GM23248 (cell line): Measurements from ENCODE around the gene PCSK5. TPM values are rescaled to one million over a fixed set of nuclear protein-coding genes. Genes with fewer than 3 reads are reported as not detected.

Experiments used
- DNase-seq: peaks from one replicate; pipeline ENCODE4 v3.0.0-alpha.2; 2015
- H2AFZ ChIP-seq: fragments of 200-600 bp; sonication (generic); 2 replicates; pipeline ENCODE4 v1.6.1; 2016; ENCODE audit warnings: antibody characterized with exemption
- H3F3A ChIP-seq: fragments of 200-600 bp; sonication (generic); 2 replicates; pipeline ENCODE4 v1.6.1; 2016; ENCODE audit warnings: mild to moderate bottlenecking, antibody characterized with exemption, mixed run types; ENCODE audit not compliant: insufficient read depth
- H3K27ac ChIP-seq: fragments of 200-600 bp; sonication (generic); 2 replicates; pipeline ENCODE4 v1.5.1; 2016; ENCODE audit warnings: mild to moderate bottlenecking
- H3K27me3 ChIP-seq: fragments of 200-600 bp; sonication (generic); replicated peaks from 2 replicates; pipeline ENCODE4 v1.6.1; 2016; ENCODE audit warnings: mild to moderate bottlenecking; ENCODE audit not compliant: insufficient read depth
- H3K36me3 ChIP-seq: fragments of 200-600 bp; sonication (generic); 2 replicates; pipeline ENCODE4 v1.6.1; 2016; ENCODE audit warnings: low read depth, mild to moderate bottlenecking
- H3K4me1 ChIP-seq: fragments of 200-600 bp; sonication (generic); 2 replicates; pipeline ENCODE4 v1.6.1; 2016; ENCODE audit warnings: mild to moderate bottlenecking; ENCODE audit not compliant: insufficient read depth
- H3K4me2 ChIP-seq: fragments of 200-600 bp; sonication (generic); one replicate; pipeline ENCODE4 v1.6.1; 2016; ENCODE audit warnings: mild to moderate bottlenecking; ENCODE audit not compliant: unreplicated experiment
- H3K4me3 ChIP-seq: fragments of 200-600 bp; sonication (generic); 2 replicates; pipeline ENCODE4 v1.5.1; 2016; ENCODE audit warnings: mild to moderate bottlenecking
- H3K79me2 ChIP-seq: fragments of 200-600 bp; sonication (generic); 2 replicates; pipeline ENCODE4 v1.6.1; 2016; ENCODE audit warnings: mild to moderate bottlenecking; ENCODE audit not compliant: insufficient read depth
- H3K9ac ChIP-seq: fragments of 200-600 bp; sonication (generic); 2 replicates; pipeline ENCODE4 v1.6.1; 2016; ENCODE audit warnings: mild to moderate bottlenecking
- H3K9me2 ChIP-seq: fragments of 200-600 bp; sonication (generic); 2 replicates; pipeline ENCODE4 v1.6.1; 2016; ENCODE audit warnings: mixed run types, mild to moderate bottlenecking, moderate library complexity; ENCODE audit not compliant: insufficient read depth
- H3K9me3 ChIP-seq: fragments of 200-600 bp; sonication (generic); one replicate; pipeline ENCODE4 v1.6.1; 2017; ENCODE audit warnings: low read depth
- H4K20me1 ChIP-seq: fragments of 200-600 bp; sonication (generic); 2 replicates; pipeline ENCODE4 v1.6.0; 2016; ENCODE audit not compliant: insufficient read depth
- EZH2 ChIP-seq: fragments of 200-600 bp; sonication (generic); IDR thresholded peaks from 2 replicates; pipeline ENCODE4 v1.6.1; 2018; ENCODE audit warnings: antibody characterized with exemption, mild to moderate bottlenecking; ENCODE audit not compliant: insufficient read depth, poor library complexity, severe bottlenecking
- EZH2phosphoT487 ChIP-seq: fragments of 200-600 bp; sonication (generic); IDR thresholded peaks from 2 replicates; pipeline ENCODE4 v1.6.1; 2018; ENCODE audit warnings: antibody characterized with exemption, moderate library complexity, mild to moderate bottlenecking, low read depth; ENCODE audit not compliant: insufficient read depth
- WGBS, 2 experiments: methylation state at CpG; one replicate each; pipeline ENCODE4 v1.1.6; 2015 to 2017; ENCODE audit warnings: low lambda C conversion rate in 2 of 2, low coverage in 1 of 2; ENCODE audit errors: missing lambda C conversion rate in 2 of 2; 5-methylcytosine and 5-hydroxymethylcytosine counted together
- in situ Hi-C: fragments of 300-500 bp; cut with MboI; formaldehyde crosslinking; loops from 2 replicates; pipeline ENCODE4 v1.15.0; 2020
- polyA plus RNA-seq: library from polyadenylated mRNA; unstranded; fragments of >200 nt; fragmentation: Nextera tagmentation; extraction: Ambion mirVana; gene quantifications from 2 replicates; pipeline ENCODE4 v1.2.1, GENCODE V29; 2016
- total RNA-seq: library from RNA; depleted of rRNA; stranded (reverse); fragments of >200 nt; shearing (Covaris generic); gene quantifications from 2 replicates; pipeline ENCODE4 v1.2.3, GENCODE V29; 2014

The PCSK5 gene
- total and polyA plus RNA-seq, 2 experiments from 2014 or later, result 2.3 to 3.9 TPM

DNA sequence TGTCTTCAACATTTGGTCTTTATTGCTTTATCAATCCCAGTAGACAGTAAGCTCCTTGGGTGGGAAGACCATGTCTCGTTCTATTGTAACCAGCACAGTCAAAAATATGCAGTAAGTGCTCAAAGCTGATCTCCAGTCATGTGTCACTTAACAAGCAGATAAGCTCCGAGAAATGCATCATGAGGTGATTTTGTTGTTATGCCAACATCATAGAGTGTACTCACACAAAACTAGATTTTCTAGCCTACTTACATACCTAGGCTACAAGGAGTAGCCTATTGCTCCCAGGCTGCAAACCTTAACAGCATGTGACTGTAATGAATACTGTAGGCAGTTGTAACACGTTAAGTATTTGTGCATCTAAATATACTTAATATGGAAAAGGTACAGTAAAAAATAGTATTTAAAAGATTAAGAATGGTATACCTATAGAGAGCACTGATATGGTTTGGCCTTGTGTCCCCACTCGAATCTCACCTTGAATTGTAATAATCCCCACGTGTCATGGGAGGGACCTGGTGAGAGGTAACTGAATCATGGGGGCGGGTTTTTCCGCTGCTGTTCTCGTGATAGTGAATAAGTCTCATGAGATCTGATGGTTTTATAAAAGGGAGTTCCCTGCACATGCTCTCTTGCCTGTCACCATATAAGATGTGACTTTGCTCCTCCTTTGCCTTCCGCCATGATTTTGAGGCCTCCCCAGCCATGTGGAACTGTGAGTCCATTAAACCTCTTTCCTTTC lies 39.8 kb upstream of the PCSK5 start:
- H3F3A ChIP-seq, result no peaks in the 10 kb centered on the region
- H3K4me3 ChIP-seq, result no peak overlapping the region
- no peak overlapping the region for H3K27ac ChIP-seq
- no peaks in the 10 kb centered on the region for H3K79me2 ChIP-seq
- H3K9me2 ChIP-seq, result no peaks in the 10 kb centered on the region
- DNase-seq, result no peak
- no peaks in the 10 kb centered on the region for H3K4me1 ChIP-seq
- H3K9me3 ChIP-seq, result no peaks in the 10 kb centered on the region
- in situ Hi-C loops, result no loop called here
- no peak overlapping the region for H3K4me2 ChIP-seq
- no peak for TF ChIP-seq EZH2
- no peak for TF ChIP-seq EZH2phosphoT487
- H3K9ac ChIP-seq, result no peak overlapping the region
- no peaks in the 10 kb centered on the region for H3K36me3 ChIP-seq
- H4K20me1 ChIP-seq, result no peaks in the 10 kb centered on the region
- H3K27me3 ChIP-seq, result no peaks in the 10 kb centered on the region
- no peak overlapping the region for H2AFZ ChIP-seq
- 68 to 70% methylated on average over 9 of the region's 9 CpGs for WGBS, 2 experiments

DNA sequence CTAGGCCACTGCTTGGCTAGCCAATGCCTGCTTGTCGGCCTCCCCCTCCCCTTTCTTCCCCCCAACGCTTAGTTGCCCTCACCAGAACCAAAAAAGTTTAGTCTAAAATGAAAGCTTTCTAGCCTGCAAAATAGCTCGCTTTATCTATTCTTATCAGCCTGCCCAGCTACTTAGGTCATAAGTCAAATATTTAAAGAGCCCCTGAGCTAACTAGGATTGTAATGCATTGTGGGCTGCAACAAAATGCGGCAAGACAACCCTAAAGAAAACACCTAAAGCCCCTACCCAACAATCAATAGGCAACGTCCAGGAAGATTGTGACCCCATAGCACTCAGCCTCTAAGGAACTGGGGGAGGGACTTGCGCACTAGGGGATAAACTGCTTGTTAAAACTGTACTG lies 38.6 kb upstream of the PCSK5 start:
- no peak for DNase-seq
- Histone ChIP-seq H3K9me2 (no peaks in the 10 kb centered on the region), H4K20me1 (no peaks in the 10 kb centered on the region), H3K27me3 (no peaks in the 10 kb centered on the region), H3K9me3 (no peaks in the 10 kb centered on the region), H3K79me2 (no peaks in the 10 kb centered on the region), H3K4me2 (no peak overlapping the region), H2AFZ (no peak overlapping the region), H3K27ac (no peak overlapping the region), H3K4me3 (no peak overlapping the region), H3K9ac (no peak overlapping the region), H3F3A (no peaks in the 10 kb centered on the region), H3K36me3 (no peaks in the 10 kb centered on the region), H3K4me1 (no peaks in the 10 kb centered on the region)
- TF ChIP-seq EZH2phosphoT487 (no peak), EZH2 (no peak)
- in situ Hi-C loops, result no loop called here
- 62 to 66% methylated on average over 6 of the region's 6 CpGs for WGBS, 2 experiments

DNA sequence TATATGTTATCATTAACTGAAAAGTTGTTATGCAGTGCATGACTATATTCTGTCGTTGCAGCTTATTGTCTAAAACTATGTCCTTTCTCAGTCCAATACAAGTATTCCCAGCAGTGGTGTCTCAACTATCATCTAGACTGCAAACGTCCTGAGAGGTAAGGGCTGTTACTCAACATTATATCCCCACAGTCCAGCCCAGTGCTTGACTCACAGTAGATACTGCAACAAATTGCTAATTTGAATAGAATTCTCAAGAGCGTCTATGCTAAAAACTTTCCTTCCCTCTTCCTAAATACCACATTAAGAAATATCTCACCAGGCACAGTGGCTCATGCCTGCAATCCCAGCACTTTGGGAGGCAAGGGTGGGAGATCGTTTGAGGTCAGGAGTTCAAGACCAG lies 37.7 kb upstream of the PCSK5 start:
- TF ChIP-seq EZH2 (no peak), EZH2phosphoT487 (no peak)
- no peak overlapping the region for H3K9ac ChIP-seq
- no peaks in the 10 kb centered on the region for H4K20me1 ChIP-seq
- no peak overlapping the region for H3K27ac ChIP-seq
- in situ Hi-C loops, result no loop called here
- no peak overlapping the region for H2AFZ ChIP-seq
- no peaks in the 10 kb centered on the region for H3K9me3 ChIP-seq
- H3K4me3 ChIP-seq, result no peak overlapping the region
- no peaks in the 10 kb centered on the region for H3K36me3 ChIP-seq
- H3K4me1 ChIP-seq, result no peaks in the 10 kb centered on the region
- 60 to 70% methylated on average over 4 of the region's 4 CpGs for WGBS, 2 experiments
- DNase-seq, result no peak
- H3K9me2 ChIP-seq, result no peaks in the 10 kb centered on the region
- no peaks in the 10 kb centered on the region for H3K79me2 ChIP-seq
- H3F3A ChIP-seq, result no peaks in the 10 kb centered on the region
- no peaks in the 10 kb centered on the region for H3K27me3 ChIP-seq
- no peak overlapping the region for H3K4me2 ChIP-seq

DNA sequence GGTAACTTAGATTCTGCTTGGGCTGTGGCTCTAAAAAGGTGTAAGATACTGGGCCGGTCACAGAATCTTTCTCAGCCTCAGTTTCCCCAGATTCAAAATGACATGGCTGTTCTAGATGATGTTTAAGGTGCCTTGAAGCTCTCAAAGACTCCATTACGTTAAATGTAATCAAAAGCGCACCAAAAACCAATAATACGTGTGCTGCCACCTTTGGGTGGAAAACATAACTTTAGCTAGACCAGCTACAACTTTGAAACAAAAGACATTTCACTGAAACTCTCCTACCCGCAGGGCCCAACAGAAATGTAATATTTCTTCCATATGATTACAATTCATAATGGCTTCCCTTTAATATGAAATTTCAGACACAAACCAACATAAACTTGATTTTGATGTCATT lies 35.0 kb upstream of the PCSK5 start:
- Histone ChIP-seq H3F3A (no peaks in the 10 kb centered on the region), H3K4me3 (no peak overlapping the region), H3K4me2 (no peak overlapping the region), H4K20me1 (no peaks in the 10 kb centered on the region), H3K27me3 (no peaks in the 10 kb centered on the region), H3K36me3 (no peaks in the 10 kb centered on the region), H2AFZ (no peak overlapping the region), H3K9me2 (no peaks in the 10 kb centered on the region), H3K79me2 (no peaks in the 10 kb centered on the region), H3K27ac (no peak overlapping the region), H3K9me3 (no peaks in the 10 kb centered on the region), H3K9ac (no peak overlapping the region), H3K4me1 (no peaks in the 10 kb centered on the region)
- 19 to 25% methylated on average over 5 of the region's 5 CpGs for WGBS, 2 experiments
- peak; percentile 46 for DNase-seq
- TF ChIP-seq EZH2 (no peak), EZH2phosphoT487 (no peak)
- in situ Hi-C loops, result no loop called here
